WTC11 (cell line): Measurements from ENCODE around the gene SH3BP5. TPM values are rescaled to one million over a fixed set of nuclear protein-coding genes. Genes with fewer than 3 reads are reported as not detected.

ENCODE experiments used
- ATAC-seq: fragments of 200-7000 bp; cut with Tn5 transposase; 2 replicates; pipeline ENCODE4 v1.10.0; 2021; ENCODE audit warnings: mild to moderate bottlenecking, moderate library complexity
- CTCF ChIA-PET: fragments of 300-600 bp; sonication (Branson Sonifier 250); formaldehyde crosslinking; loops from one replicate; lab custom pipeline; 2021; ENCODE audit warnings: antibody characterized with exemption; lab: Charles Lee
- POLR2A ChIA-PET: fragments of 350-600 bp; sonication (Branson Sonifier 250); formaldehyde crosslinking; loops from one replicate; lab custom pipeline; 2021; ENCODE audit warnings: antibody characterized with exemption; lab: Charles Lee
- DNase-seq: peaks from one replicate; pipeline ENCODE4 v3.0.0; 2021; ENCODE audit warnings: low spot score
- H3K27ac Mint-ChIP-seq: 2 replicates; pipeline ENCODE4 v1.8.0; 2021; ENCODE audit warnings: mixed read lengths
- H3K27me3 Mint-ChIP-seq: 2 replicates; pipeline ENCODE4 v1.8.0; 2021; ENCODE audit warnings: low read depth, mild to moderate bottlenecking, moderate library complexity, mixed read lengths
- H3K36me3 Mint-ChIP-seq: 2 replicates; pipeline ENCODE4 v1.8.0; 2021; ENCODE audit warnings: mixed read lengths
- H3K4me1 Mint-ChIP-seq: 2 replicates; pipeline ENCODE4 v1.8.0; 2022; ENCODE audit warnings: mixed read lengths
- H3K4me3 Mint-ChIP-seq: 2 replicates; pipeline ENCODE4 v1.8.0; 2021; ENCODE audit warnings: mild to moderate bottlenecking, moderate library complexity, mixed read lengths
- H3K9me3 Mint-ChIP-seq: 2 replicates; pipeline ENCODE4 v1.8.0; 2021; ENCODE audit warnings: mixed read lengths
- FOXK1 ChIP-seq: sonication (generic); formaldehyde crosslinking; IDR thresholded peaks from 2 replicates; pipeline ENCODE4 v1.8.0; 2022; ENCODE audit warnings: mild to moderate bottlenecking, moderate library complexity, missing genetic modification reagents
- KAT7 ChIP-seq: sonication (generic); formaldehyde crosslinking; IDR thresholded peaks from 2 replicates; pipeline ENCODE4 v1.8.1; 2023; ENCODE audit warnings: missing genetic modification reagents, mild to moderate bottlenecking, borderline replicate concordance
- MXD4 ChIP-seq: fragments of 250-450 bp; sonication (Bioruptor Pico); IDR thresholded peaks from 2 replicates; pipeline ENCODE4 v1.8.0; 2021; ENCODE audit warnings: mild to moderate bottlenecking, moderate library complexity, borderline replicate concordance
- NR1H2 ChIP-seq: sonication (generic); formaldehyde crosslinking; IDR thresholded peaks from 2 replicates; pipeline ENCODE4 v1.9.0; 2021; ENCODE audit warnings: mild to moderate bottlenecking, moderate library complexity, missing genetic modification reagents
- NR3C1 ChIP-seq: sonication (generic); formaldehyde crosslinking; conservative IDR thresholded peaks from 2 replicates; pipeline ENCODE4 v1.8.1; 2023; ENCODE audit warnings: low read depth, mild to moderate bottlenecking, missing genetic modification reagents
- ZNF232 ChIP-seq: sonication (generic); formaldehyde crosslinking; IDR thresholded peaks from 2 replicates; pipeline ENCODE4 v1.8.0; 2022; ENCODE audit warnings: mild to moderate bottlenecking, missing genetic modification reagents
- ZNF416 ChIP-seq: fragments of 250-450 bp; sonication (Bioruptor Pico); IDR thresholded peaks from 2 replicates; pipeline ENCODE4 v1.9.0; 2021; ENCODE audit warnings: mild to moderate bottlenecking, inconsistent platforms
- total RNA-seq: library from RNA; stranded (reverse); gene quantifications from 3 replicates; pipeline ENCODE4 v1.2.3, GENCODE V29; 2021
- TF ChIP-seq, protein P1 (sequence below): fragments of 250-450 bp; sonication (Bioruptor Pico); IDR thresholded peaks from 2 replicates; pipeline ENCODE4 v1.9.0; 2021; ENCODE audit warnings: moderate library complexity, mild to moderate bottlenecking, inconsistent platforms, borderline replicate concordance
- TF ChIP-seq, protein P2 (sequence below): sonication (generic); formaldehyde crosslinking; IDR thresholded peaks from 2 replicates; pipeline ENCODE4 v1.8.1; 2022; ENCODE audit warnings: mild to moderate bottlenecking, moderate library complexity, missing genetic modification reagents
- TF ChIP-seq, protein P3 (sequence below): sonication (generic); formaldehyde crosslinking; IDR thresholded peaks from 2 replicates; pipeline ENCODE4 v1.8.0; 2022; ENCODE audit warnings: mild to moderate bottlenecking, missing genetic modification reagents
- TF ChIP-seq, protein P4 (sequence below): sonication (generic); formaldehyde crosslinking; IDR thresholded peaks from 2 replicates; pipeline ENCODE4 v1.8.0; 2023; ENCODE audit warnings: mild to moderate bottlenecking, missing genetic modification reagents
- TF ChIP-seq, protein P5 (sequence below): fragments of 250-450 bp; sonication (Bioruptor Pico); IDR thresholded peaks from 2 replicates; pipeline ENCODE4 v1.9.0; 2021; ENCODE audit warnings: mild to moderate bottlenecking, borderline replicate concordance
- TF ChIP-seq, protein P6 (sequence below): sonication (generic); formaldehyde crosslinking; IDR thresholded peaks from 2 replicates; pipeline ENCODE4 v1.8.1; 2023; ENCODE audit warnings: mild to moderate bottlenecking, missing genetic modification reagents
- TF ChIP-seq, protein P7 (sequence below): sonication (generic); formaldehyde crosslinking; IDR thresholded peaks from 2 replicates; pipeline ENCODE4 v1.8.0; 2023; ENCODE audit warnings: missing genetic modification reagents
- TF ChIP-seq, protein P8 (sequence below): fragments of 250-450 bp; sonication (Bioruptor Pico); IDR thresholded peaks from 2 replicates; pipeline ENCODE4 v1.9.0; 2021; ENCODE audit warnings: mild to moderate bottlenecking
- TF ChIP-seq, protein P9 (sequence below): sonication (generic); formaldehyde crosslinking; IDR thresholded peaks from 2 replicates; pipeline ENCODE4 v1.8.1; 2022; ENCODE audit warnings: missing genetic modification reagents, borderline replicate concordance

The SH3BP5 gene
- total RNA-seq, 1 experiment from 2014 or later, result 7.2 TPM

DNA sequence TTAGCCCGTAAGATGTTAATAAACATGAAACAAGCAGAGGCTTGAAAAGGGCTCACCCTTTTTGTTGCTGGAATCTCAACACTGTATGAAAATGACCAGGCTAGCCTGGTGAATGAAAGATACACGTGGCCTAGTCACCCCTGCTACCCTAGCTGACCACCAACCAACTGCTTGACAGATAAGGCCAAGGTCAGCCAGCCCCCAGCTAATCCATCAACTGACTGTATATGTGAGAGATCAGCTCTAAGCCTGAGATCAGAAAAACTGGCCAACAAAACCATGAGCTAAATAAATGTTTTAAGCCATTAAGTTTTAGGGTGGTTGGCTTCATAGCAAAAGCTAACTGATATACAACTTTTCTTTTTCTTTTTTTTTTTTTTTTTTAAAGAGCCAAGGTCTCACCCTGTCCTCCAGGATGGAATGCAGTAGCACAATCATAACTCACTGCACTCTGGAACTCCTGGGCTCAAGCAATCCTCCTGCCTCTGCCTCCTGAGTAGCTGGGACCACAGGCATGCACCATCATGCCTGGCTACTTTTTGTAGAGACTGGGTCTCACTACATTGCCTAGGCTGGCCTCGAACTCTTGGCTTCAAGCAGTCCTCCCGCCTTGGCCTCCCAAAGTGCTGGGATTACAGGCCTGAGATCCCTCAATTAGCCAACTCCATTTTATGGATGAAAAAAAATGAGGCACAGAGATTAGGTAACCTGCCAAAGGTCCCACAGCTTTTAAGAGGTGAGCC, 34.6 kb downstream of the SH3BP5 start:
- DNase-seq, result no peak

More for the DNA sequence above, 34.6 kb downstream of the SH3BP5 start:
- H3K4me3 Mint-ChIP-seq, result no peak overlapping the region
- H3K27me3 Mint-ChIP-seq, result no peaks in the 10 kb centered on the region
- no peaks in the 10 kb centered on the region for H3K9me3 Mint-ChIP-seq
- ChIA-PET POLR2A (no interaction called here), CTCF (interaction anchor here (0.7 to 0.9 kb wide), 2 partner anchors 30 to 80 kb away, joined by 4 read pairs; no protein-coding TSS in a partner anchor)
- no peaks in the 10 kb centered on the region for H3K36me3 Mint-ChIP-seq
- ATAC-seq, result no peak
- H3K27ac Mint-ChIP-seq, result no peak overlapping the region
- TF ChIP-seq, protein P1, sequence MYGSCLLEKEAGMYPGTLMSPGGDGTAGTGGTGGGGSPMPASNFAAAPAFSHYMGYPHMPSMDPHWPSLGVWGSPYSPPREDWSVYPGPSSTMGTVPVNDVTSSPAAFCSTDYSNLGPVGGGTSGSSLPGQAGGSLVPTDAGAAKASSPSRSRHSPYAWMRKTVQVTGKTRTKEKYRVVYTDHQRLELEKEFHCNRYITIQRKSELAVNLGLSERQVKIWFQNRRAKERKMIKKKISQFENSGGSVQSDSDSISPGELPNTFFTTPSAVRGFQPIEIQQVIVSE, result no peak
- TF ChIP-seq, protein P2, sequence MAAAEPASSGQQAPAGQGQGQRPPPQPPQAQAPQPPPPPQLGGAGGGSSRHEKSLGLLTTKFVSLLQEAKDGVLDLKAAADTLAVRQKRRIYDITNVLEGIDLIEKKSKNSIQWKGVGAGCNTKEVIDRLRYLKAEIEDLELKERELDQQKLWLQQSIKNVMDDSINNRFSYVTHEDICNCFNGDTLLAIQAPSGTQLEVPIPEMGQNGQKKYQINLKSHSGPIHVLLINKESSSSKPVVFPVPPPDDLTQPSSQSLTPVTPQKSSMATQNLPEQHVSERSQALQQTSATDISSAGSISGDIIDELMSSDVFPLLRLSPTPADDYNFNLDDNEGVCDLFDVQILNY (CRISPR knock-in tag), result no peak
- TF ChIP-seq, protein P3, sequence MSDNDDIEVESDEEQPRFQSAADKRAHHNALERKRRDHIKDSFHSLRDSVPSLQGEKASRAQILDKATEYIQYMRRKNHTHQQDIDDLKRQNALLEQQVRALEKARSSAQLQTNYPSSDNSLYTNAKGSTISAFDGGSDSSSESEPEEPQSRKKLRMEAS (CRISPR knock-in tag), result no peak
- no peak for TF ChIP-seq MXD4 (CRISPR knock-in tag)
- TF ChIP-seq, protein P4, sequence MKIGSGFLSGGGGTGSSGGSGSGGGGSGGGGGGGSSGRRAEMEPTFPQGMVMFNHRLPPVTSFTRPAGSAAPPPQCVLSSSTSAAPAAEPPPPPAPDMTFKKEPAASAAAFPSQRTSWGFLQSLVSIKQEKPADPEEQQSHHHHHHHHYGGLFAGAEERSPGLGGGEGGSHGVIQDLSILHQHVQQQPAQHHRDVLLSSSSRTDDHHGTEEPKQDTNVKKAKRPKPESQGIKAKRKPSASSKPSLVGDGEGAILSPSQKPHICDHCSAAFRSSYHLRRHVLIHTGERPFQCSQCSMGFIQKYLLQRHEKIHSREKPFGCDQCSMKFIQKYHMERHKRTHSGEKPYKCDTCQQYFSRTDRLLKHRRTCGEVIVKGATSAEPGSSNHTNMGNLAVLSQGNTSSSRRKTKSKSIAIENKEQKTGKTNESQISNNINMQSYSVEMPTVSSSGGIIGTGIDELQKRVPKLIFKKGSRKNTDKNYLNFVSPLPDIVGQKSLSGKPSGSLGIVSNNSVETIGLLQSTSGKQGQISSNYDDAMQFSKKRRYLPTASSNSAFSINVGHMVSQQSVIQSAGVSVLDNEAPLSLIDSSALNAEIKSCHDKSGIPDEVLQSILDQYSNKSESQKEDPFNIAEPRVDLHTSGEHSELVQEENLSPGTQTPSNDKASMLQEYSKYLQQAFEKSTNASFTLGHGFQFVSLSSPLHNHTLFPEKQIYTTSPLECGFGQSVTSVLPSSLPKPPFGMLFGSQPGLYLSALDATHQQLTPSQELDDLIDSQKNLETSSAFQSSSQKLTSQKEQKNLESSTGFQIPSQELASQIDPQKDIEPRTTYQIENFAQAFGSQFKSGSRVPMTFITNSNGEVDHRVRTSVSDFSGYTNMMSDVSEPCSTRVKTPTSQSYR (CRISPR knock-in tag), result no peak
- TF ChIP-seq, protein P5, sequence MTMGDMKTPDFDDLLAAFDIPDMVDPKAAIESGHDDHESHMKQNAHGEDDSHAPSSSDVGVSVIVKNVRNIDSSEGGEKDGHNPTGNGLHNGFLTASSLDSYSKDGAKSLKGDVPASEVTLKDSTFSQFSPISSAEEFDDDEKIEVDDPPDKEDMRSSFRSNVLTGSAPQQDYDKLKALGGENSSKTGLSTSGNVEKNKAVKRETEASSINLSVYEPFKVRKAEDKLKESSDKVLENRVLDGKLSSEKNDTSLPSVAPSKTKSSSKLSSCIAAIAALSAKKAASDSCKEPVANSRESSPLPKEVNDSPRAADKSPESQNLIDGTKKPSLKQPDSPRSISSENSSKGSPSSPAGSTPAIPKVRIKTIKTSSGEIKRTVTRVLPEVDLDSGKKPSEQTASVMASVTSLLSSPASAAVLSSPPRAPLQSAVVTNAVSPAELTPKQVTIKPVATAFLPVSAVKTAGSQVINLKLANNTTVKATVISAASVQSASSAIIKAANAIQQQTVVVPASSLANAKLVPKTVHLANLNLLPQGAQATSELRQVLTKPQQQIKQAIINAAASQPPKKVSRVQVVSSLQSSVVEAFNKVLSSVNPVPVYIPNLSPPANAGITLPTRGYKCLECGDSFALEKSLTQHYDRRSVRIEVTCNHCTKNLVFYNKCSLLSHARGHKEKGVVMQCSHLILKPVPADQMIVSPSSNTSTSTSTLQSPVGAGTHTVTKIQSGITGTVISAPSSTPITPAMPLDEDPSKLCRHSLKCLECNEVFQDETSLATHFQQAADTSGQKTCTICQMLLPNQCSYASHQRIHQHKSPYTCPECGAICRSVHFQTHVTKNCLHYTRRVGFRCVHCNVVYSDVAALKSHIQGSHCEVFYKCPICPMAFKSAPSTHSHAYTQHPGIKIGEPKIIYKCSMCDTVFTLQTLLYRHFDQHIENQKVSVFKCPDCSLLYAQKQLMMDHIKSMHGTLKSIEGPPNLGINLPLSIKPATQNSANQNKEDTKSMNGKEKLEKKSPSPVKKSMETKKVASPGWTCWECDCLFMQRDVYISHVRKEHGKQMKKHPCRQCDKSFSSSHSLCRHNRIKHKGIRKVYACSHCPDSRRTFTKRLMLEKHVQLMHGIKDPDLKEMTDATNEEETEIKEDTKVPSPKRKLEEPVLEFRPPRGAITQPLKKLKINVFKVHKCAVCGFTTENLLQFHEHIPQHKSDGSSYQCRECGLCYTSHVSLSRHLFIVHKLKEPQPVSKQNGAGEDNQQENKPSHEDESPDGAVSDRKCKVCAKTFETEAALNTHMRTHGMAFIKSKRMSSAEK, result no peak
- TF ChIP-seq, protein P6, sequence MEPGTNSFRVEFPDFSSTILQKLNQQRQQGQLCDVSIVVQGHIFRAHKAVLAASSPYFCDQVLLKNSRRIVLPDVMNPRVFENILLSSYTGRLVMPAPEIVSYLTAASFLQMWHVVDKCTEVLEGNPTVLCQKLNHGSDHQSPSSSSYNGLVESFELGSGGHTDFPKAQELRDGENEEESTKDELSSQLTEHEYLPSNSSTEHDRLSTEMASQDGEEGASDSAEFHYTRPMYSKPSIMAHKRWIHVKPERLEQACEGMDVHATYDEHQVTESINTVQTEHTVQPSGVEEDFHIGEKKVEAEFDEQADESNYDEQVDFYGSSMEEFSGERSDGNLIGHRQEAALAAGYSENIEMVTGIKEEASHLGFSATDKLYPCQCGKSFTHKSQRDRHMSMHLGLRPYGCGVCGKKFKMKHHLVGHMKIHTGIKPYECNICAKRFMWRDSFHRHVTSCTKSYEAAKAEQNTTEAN (CRISPR knock-in tag), result no peak
- TF ChIP-seq, protein P7, sequence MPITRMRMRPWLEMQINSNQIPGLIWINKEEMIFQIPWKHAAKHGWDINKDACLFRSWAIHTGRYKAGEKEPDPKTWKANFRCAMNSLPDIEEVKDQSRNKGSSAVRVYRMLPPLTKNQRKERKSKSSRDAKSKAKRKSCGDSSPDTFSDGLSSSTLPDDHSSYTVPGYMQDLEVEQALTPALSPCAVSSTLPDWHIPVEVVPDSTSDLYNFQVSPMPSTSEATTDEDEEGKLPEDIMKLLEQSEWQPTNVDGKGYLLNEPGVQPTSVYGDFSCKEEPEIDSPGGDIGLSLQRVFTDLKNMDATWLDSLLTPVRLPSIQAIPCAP (CRISPR knock-in tag), result no peak
- TF ChIP-seq FOXK1 (CRISPR knock-in tag), result no peak
- no peak for TF ChIP-seq ZNF416 (CRISPR knock-in tag)
- no peak for TF ChIP-seq ZNF232 (CRISPR knock-in tag)
- TF ChIP-seq NR1H2 (CRISPR knock-in tag), result no peak
- no peak for TF ChIP-seq KAT7
- TF ChIP-seq, protein P8, sequence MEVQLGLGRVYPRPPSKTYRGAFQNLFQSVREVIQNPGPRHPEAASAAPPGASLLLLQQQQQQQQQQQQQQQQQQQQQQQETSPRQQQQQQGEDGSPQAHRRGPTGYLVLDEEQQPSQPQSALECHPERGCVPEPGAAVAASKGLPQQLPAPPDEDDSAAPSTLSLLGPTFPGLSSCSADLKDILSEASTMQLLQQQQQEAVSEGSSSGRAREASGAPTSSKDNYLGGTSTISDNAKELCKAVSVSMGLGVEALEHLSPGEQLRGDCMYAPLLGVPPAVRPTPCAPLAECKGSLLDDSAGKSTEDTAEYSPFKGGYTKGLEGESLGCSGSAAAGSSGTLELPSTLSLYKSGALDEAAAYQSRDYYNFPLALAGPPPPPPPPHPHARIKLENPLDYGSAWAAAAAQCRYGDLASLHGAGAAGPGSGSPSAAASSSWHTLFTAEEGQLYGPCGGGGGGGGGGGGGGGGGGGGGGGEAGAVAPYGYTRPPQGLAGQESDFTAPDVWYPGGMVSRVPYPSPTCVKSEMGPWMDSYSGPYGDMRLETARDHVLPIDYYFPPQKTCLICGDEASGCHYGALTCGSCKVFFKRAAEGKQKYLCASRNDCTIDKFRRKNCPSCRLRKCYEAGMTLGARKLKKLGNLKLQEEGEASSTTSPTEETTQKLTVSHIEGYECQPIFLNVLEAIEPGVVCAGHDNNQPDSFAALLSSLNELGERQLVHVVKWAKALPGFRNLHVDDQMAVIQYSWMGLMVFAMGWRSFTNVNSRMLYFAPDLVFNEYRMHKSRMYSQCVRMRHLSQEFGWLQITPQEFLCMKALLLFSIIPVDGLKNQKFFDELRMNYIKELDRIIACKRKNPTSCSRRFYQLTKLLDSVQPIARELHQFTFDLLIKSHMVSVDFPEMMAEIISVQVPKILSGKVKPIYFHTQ (CRISPR knock-in tag), result no peak
- TF ChIP-seq, protein P9, sequence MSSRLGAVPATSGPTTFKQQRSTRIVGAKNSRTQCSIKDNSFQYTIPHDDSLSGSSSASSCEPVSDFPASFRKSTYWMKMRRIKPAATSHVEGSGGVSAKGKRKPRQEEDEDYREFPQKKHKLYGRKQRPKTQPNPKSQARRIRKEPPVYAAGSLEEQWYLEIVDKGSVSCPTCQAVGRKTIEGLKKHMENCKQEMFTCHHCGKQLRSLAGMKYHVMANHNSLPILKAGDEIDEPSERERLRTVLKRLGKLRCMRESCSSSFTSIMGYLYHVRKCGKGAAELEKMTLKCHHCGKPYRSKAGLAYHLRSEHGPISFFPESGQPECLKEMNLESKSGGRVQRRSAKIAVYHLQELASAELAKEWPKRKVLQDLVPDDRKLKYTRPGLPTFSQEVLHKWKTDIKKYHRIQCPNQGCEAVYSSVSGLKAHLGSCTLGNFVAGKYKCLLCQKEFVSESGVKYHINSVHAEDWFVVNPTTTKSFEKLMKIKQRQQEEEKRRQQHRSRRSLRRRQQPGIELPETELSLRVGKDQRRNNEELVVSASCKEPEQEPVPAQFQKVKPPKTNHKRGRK (CRISPR knock-in tag), result no peak
- TF ChIP-seq NR3C1 (CRISPR knock-in tag), result no peak
- no peaks in the 10 kb centered on the region for H3K4me1 Mint-ChIP-seq
